HEK293 (cell line): Measurements from ENCODE around the gene KPNA3.

Experiments
- CTCF ChIA-PET: fragments of 350-600 bp; formaldehyde crosslinking; extraction: SDS; loops from one replicate; lab custom pipeline; 2021; ENCODE audit warnings: antibody characterized with exemption; lab: Yijun Ruan, JAX
- POLR2A ChIA-PET: fragments of 300-600 bp; formaldehyde crosslinking; extraction: SDS; loops from one replicate; lab custom pipeline; 2020; ENCODE audit warnings: antibody characterized with exemption, inconsistent platforms; lab: Yijun Ruan, JAX
- H3K27ac ChIP-seq: fragments of 200-500 bp; sonication (Bioruptor generic); 2 replicates; pipeline ENCODE4 v1.5.1; 2014; ENCODE audit warnings: low read depth, low read length, control low read depth, inconsistent platforms; ENCODE audit errors: extremely low read depth
- H3K36me3 ChIP-seq, 2 experiments: fragments of 200-500 bp in 1 of 2; sonication (Bioruptor generic) in 1 of 2; 1 replicate in 1 of 2; 2 replicates in 1 of 2; pipeline ENCODE4 v1.5.1; 2014 to 2017; ENCODE audit warnings: inconsistent platforms in 2 of 2, low read length in 2 of 2; ENCODE audit not compliant: control insufficient read depth in 2 of 2, insufficient read depth in 1 of 2
- H3K4me1 ChIP-seq: fragments of 200-500 bp; sonication (Bioruptor generic); 2 replicates; pipeline ENCODE4 v1.5.1; 2014; ENCODE audit warnings: mild to moderate bottlenecking, low read length, inconsistent platforms; ENCODE audit not compliant: control insufficient read depth, insufficient read depth
- H3K4me3 ChIP-seq: 2 replicates; pipeline ENCODE4 v1.5.1; 2011; ENCODE audit warnings: low read depth, mild to moderate bottlenecking, control low read depth, low read length, moderate library complexity
- H3K9me3 ChIP-seq: fragments of 200-500 bp; sonication (Bioruptor generic); 2 replicates; pipeline ENCODE4 v1.5.1; 2014; ENCODE audit warnings: low read depth, low read length, inconsistent platforms; ENCODE audit not compliant: control insufficient read depth, insufficient read depth
- FEZF1 ChIP-seq: fragments of 450-650 bp; formaldehyde crosslinking; IDR thresholded peaks from 2 replicates; pipeline ENCODE4 v1.5.1; 2016; ENCODE audit warnings: missing biosample characterization, missing genetic modification characterization
- GLIS2 ChIP-seq: fragments of 450-650 bp; formaldehyde crosslinking; IDR thresholded peaks from 2 replicates; pipeline ENCODE4 v1.5.1; 2016; ENCODE audit warnings: missing biosample characterization, missing genetic modification characterization
- HOXA7 ChIP-seq: sonication (generic); formaldehyde crosslinking; IDR thresholded peaks from 2 replicates; pipeline ENCODE4 v1.8.1; 2022; ENCODE audit warnings: missing genetic modification reagents, borderline replicate concordance
- MZF1 ChIP-seq: fragments of 450-650 bp; formaldehyde crosslinking; IDR thresholded peaks from 2 replicates; pipeline ENCODE4 v1.5.1; 2017; ENCODE audit warnings: missing biosample characterization, missing genetic modification characterization, borderline replicate concordance
- OSR2 ChIP-seq: fragments of 450-650 bp; formaldehyde crosslinking; IDR thresholded peaks from 2 replicates; pipeline ENCODE4 v1.5.1; 2016; ENCODE audit warnings: missing biosample characterization, missing genetic modification characterization
- PRDM4 ChIP-seq: fragments of 450-650 bp; formaldehyde crosslinking; IDR thresholded peaks from 2 replicates; pipeline ENCODE4 v1.5.1; 2017; ENCODE audit warnings: missing biosample characterization, missing genetic modification characterization
- RBAK ChIP-seq: fragments of 450-650 bp; formaldehyde crosslinking; IDR thresholded peaks from 2 replicates; pipeline ENCODE4 v1.5.1; 2016; ENCODE audit warnings: missing biosample characterization, missing genetic modification characterization
- SP7 ChIP-seq: fragments of 450-650 bp; formaldehyde crosslinking; IDR thresholded peaks from 2 replicates; pipeline ENCODE4 v1.5.1; 2016; ENCODE audit warnings: missing biosample characterization, missing genetic modification characterization
- WT1 ChIP-seq: fragments of 450-650 bp; formaldehyde crosslinking; IDR thresholded peaks from 2 replicates; pipeline ENCODE4 v1.5.1; 2016; ENCODE audit warnings: missing biosample characterization, missing genetic modification characterization
- ZBTB1 ChIP-seq: fragments of 450-650 bp; formaldehyde crosslinking; IDR thresholded peaks from 2 replicates; pipeline ENCODE4 v1.5.1; 2016; ENCODE audit warnings: missing biosample characterization, missing genetic modification characterization
- ZBTB44 ChIP-seq: fragments of 450-650 bp; IDR thresholded peaks from 2 replicates; pipeline ENCODE4 v1.5.1; 2018; ENCODE audit warnings: missing biosample characterization, mild to moderate bottlenecking, missing genetic modification characterization
- ZFP41 ChIP-seq: fragments of 450-650 bp; formaldehyde crosslinking; IDR thresholded peaks from 2 replicates; pipeline ENCODE4 v1.5.1; 2016; ENCODE audit warnings: missing biosample characterization, missing genetic modification characterization, borderline replicate concordance
- ZNF10 ChIP-seq: fragments of 450-650 bp; formaldehyde crosslinking; IDR thresholded peaks from 2 replicates; pipeline ENCODE4 v1.5.1; 2017; ENCODE audit warnings: missing biosample characterization, missing genetic modification characterization
- ZNF174 ChIP-seq: fragments of 450-650 bp; formaldehyde crosslinking; IDR thresholded peaks from 2 replicates; pipeline ENCODE4 v1.5.0; 2017; ENCODE audit warnings: missing biosample characterization, mild to moderate bottlenecking, missing genetic modification characterization
- ZNF184 ChIP-seq: fragments of 450-650 bp; IDR thresholded peaks from 2 replicates; pipeline ENCODE4 v1.5.1; 2018; ENCODE audit warnings: missing biosample characterization, mild to moderate bottlenecking, missing genetic modification characterization
- ZNF239 ChIP-seq: fragments of 450-650 bp; formaldehyde crosslinking; IDR thresholded peaks from 2 replicates; pipeline ENCODE4 v1.5.1; 2016; ENCODE audit warnings: missing biosample characterization, missing genetic modification characterization
- ZNF324 ChIP-seq: fragments of 450-650 bp; formaldehyde crosslinking; IDR thresholded peaks from 2 replicates; pipeline ENCODE4 v1.5.1; 2016; ENCODE audit warnings: missing biosample characterization, missing genetic modification characterization
- ZNF354C ChIP-seq: fragments of 450-650 bp; formaldehyde crosslinking; IDR thresholded peaks from 2 replicates; pipeline ENCODE4 v1.5.1; 2016; ENCODE audit warnings: missing biosample characterization, missing genetic modification characterization, low read depth, borderline replicate concordance
- ZNF510 ChIP-seq: fragments of 450-650 bp; formaldehyde crosslinking; IDR thresholded peaks from 2 replicates; pipeline ENCODE4 v1.5.1; 2018; ENCODE audit warnings: mild to moderate bottlenecking, missing genetic modification characterization, missing biosample characterization; ENCODE audit not compliant: insufficient replicate concordance
- ZNF529 ChIP-seq: fragments of 450-650 bp; formaldehyde crosslinking; IDR thresholded peaks from 2 replicates; pipeline ENCODE4 v1.5.1; 2017; ENCODE audit warnings: missing genetic modification characterization, missing biosample characterization; ENCODE audit not compliant: insufficient replicate concordance
- ZNF621 ChIP-seq: fragments of 450-650 bp; formaldehyde crosslinking; IDR thresholded peaks from 2 replicates; pipeline ENCODE4 v1.5.1; 2017; ENCODE audit warnings: missing biosample characterization, missing genetic modification characterization
- ZNF664 ChIP-seq: fragments of 450-650 bp; formaldehyde crosslinking; IDR thresholded peaks from 2 replicates; pipeline ENCODE4 v1.5.1; 2016; ENCODE audit warnings: missing biosample characterization, missing genetic modification characterization
- TF ChIP-seq, protein P1 (sequence below): fragments of 450-650 bp; formaldehyde crosslinking; IDR thresholded peaks from 2 replicates; pipeline ENCODE4 v1.5.1; 2016; ENCODE audit warnings: missing biosample characterization, missing genetic modification characterization
- TF ChIP-seq, protein P2 (sequence below): fragments of 450-650 bp; formaldehyde crosslinking; IDR thresholded peaks from 2 replicates; pipeline ENCODE4 v1.5.1; 2017; ENCODE audit warnings: missing biosample characterization, missing genetic modification characterization
- TF ChIP-seq, protein P3 (sequence below): fragments of 450-650 bp; formaldehyde crosslinking; IDR thresholded peaks from 2 replicates; pipeline ENCODE4 v1.5.1; 2017; ENCODE audit warnings: missing biosample characterization, missing genetic modification characterization

KPNA3 gene

DNA sequence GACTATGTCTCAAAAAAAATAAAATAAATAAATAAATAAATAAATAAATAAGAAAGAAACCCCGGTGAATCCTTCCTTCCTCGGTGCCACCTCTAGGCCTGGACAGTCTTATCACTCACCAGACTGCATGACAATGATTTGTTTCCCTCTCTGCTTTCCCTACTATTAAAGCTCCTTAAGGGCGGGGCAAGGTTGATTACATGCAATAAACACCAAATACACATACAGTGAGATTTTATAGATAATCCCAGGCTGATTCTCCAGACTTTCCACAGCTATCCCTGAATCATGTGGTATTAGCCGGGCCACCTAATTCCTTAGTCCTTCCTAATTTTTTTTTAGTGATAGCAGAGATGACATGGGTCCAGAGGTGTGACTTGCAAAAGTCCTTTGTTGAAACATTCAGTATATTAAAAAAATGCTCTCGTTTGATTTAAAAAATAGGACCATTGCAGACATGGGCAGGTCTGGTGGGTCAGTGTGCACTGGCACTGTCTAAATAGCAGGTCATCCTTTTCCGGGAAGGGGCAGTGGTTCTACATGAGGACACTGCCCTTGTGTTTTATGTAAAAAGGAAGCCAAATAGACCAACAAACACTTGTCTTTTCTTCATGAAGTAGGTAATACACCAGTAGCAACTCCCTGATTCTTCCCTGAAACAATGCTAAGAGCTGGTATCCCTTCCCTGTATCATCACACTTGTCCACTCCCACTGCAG is 115.7 kb downstream of the KPNA3 start:
- no peaks in the 10 kb centered on the region for H3K4me1 ChIP-seq
- no peak overlapping the region for H3K27ac ChIP-seq
- POLR2A ChIA-PET: interaction anchor here (0.6 kb wide), 1 partner anchor 13 kb away, joined by 5 read pairs; no protein-coding TSS in a partner anchor
- CTCF ChIA-PET: no interaction called here
- TF ChIP-seq, protein P1, sequence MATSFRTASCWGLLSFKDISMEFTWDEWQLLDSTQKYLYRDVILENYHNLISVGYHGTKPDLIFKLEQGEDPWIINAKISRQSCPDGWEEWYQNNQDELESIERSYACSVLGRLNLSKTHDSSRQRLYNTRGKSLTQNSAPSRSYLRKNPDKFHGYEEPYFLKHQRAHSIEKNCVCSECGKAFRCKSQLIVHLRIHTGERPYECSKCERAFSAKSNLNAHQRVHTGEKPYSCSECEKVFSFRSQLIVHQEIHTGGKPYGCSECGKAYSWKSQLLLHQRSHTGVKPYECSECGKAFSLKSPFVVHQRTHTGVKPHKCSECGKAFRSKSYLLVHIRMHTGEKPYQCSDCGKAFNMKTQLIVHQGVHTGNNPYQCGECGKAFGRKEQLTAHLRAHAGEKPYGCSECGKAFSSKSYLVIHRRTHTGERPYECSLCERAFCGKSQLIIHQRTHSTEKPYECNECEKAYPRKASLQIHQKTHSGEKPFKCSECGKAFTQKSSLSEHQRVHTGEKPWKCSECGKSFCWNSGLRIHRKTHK (tag by site-specific recombination): peak; percentile 60
- TF ChIP-seq ZFP41: no peak
- no peak overlapping the region for H3K4me3 ChIP-seq
- H3K9me3 ChIP-seq: no peaks in the 10 kb centered on the region
- H3K36me3 ChIP-seq: peaks cover 0 to 7% of the 10 kb centered on the region in 2 experiments; a peak in 2 of 3 replicates

- Histone ChIP-seq H3K9me3 (no peaks in the 10 kb centered on the region), H3K36me3 (peaks cover 0 to 16% of the 10 kb centered on the region in 2 experiments; a peak in 2 of 3 replicates), H3K4me3 (no peak overlapping the region), H3K27ac (no peak overlapping the region; the same call in 1 of the 2 replicates), H3K4me1 (no peaks in the 10 kb centered on the region; the same call in 1 of the 2 replicates)
- ChIA-PET CTCF (interaction anchor here (0.6 to 1.9 kb wide), 17 partner anchors 9 to 1549 kb away, joined by 3 to 9 read pairs (median 4); no protein-coding TSS in a partner anchor), POLR2A (interaction anchor here (0.9 kb wide), 1 partner anchor 122 kb away, joined by 3 read pairs; the partner anchor contains the start of gene KPNA3)
- TF ChIP-seq GLIS2 (tag by site-specific recombination): no peak
- 0 out of 2 replicates have a peak, but pooled peaks have one; percentile 20 for TF ChIP-seq ZBTB44
- TF ChIP-seq OSR2 (tag by site-specific recombination): peak; percentile 57; the same call in 1 of the 2 replicates
- TF ChIP-seq, protein P2, sequence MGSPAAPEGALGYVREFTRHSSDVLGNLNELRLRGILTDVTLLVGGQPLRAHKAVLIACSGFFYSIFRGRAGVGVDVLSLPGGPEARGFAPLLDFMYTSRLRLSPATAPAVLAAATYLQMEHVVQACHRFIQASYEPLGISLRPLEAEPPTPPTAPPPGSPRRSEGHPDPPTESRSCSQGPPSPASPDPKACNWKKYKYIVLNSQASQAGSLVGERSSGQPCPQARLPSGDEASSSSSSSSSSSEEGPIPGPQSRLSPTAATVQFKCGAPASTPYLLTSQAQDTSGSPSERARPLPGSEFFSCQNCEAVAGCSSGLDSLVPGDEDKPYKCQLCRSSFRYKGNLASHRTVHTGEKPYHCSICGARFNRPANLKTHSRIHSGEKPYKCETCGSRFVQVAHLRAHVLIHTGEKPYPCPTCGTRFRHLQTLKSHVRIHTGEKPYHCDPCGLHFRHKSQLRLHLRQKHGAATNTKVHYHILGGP (tag by site-specific recombination): no peak
- TF ChIP-seq PRDM4: no peak
- 0 out of 2 replicates have a peak, but pooled peaks have one; percentile 2 for TF ChIP-seq ZNF10 (tag by site-specific recombination)
- no peak for TF ChIP-seq ZNF324 (tag by site-specific recombination)
- no peak for TF ChIP-seq ZNF354C (tag by site-specific recombination)
- TF ChIP-seq SP7: no peak
- no peak for TF ChIP-seq ZNF529
- TF ChIP-seq RBAK: no peak
- TF ChIP-seq ZNF239 (tag by site-specific recombination): no peak
- no peak for TF ChIP-seq ZNF510 (tag by site-specific recombination)
- TF ChIP-seq ZNF184 (tag by site-specific recombination): no peak
- no peak for TF ChIP-seq ZNF621 (tag by site-specific recombination)
- no peak for TF ChIP-seq MZF1 (tag by site-specific recombination)
- TF ChIP-seq ZNF174 (tag by site-specific recombination): no peak
- TF ChIP-seq, protein P3, sequence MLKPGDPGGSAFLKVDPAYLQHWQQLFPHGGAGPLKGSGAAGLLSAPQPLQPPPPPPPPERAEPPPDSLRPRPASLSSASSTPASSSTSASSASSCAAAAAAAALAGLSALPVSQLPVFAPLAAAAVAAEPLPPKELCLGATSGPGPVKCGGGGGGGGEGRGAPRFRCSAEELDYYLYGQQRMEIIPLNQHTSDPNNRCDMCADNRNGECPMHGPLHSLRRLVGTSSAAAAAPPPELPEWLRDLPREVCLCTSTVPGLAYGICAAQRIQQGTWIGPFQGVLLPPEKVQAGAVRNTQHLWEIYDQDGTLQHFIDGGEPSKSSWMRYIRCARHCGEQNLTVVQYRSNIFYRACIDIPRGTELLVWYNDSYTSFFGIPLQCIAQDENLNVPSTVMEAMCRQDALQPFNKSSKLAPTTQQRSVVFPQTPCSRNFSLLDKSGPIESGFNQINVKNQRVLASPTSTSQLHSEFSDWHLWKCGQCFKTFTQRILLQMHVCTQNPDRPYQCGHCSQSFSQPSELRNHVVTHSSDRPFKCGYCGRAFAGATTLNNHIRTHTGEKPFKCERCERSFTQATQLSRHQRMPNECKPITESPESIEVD (tag by site-specific recombination): peak; percentile 93
- TF ChIP-seq ZBTB1: no peak
- peak; percentile 60 for TF ChIP-seq FEZF1 (tag by site-specific recombination)
- TF ChIP-seq WT1 (tag by site-specific recombination): no peak
- TF ChIP-seq ZNF664 (tag by site-specific recombination): peak; percentile 23; the same call in 1 of the 2 replicates
- TF ChIP-seq HOXA7 (CRISPR knock-in tag): no peak
Measured at GRCh38 chr13:49670828-49671227, 121.7 kb downstream of the KPNA3 start.
